MM.1S (cell line): Measurements from ENCODE around the gene AMY2B.

ENCODE experiments used
- CTCF ChIP-seq: fragments of 300-600 bp; sonication (generic); IDR thresholded peaks from 2 replicates; pipeline ENCODE4 v1.5.1; 2016; ENCODE audit warnings: antibody characterized with exemption, low read length, mixed read lengths
- EZH2 ChIP-seq: fragments of 300-600 bp; sonication (generic); optimal IDR thresholded peaks from 2 replicates; pipeline ENCODE3; 2017; ENCODE audit warnings: low read depth, mild to moderate bottlenecking, antibody characterized with exemption, low read length, mixed read lengths

GRCh38 chr1:103583887-103584286 is 12.5 kb downstream of the AMY2B start:
- no peak for TF ChIP-seq CTCF
- no peak for TF ChIP-seq EZH2
